ENCODE data around the gene FIGN. TPM values are rescaled to one million over a fixed set of nuclear protein-coding genes. Genes with fewer than 3 reads are reported as not detected.

The FIGN gene
- total RNA-seq, 1 experiment from 2014 or later, result not detected

DNA sequence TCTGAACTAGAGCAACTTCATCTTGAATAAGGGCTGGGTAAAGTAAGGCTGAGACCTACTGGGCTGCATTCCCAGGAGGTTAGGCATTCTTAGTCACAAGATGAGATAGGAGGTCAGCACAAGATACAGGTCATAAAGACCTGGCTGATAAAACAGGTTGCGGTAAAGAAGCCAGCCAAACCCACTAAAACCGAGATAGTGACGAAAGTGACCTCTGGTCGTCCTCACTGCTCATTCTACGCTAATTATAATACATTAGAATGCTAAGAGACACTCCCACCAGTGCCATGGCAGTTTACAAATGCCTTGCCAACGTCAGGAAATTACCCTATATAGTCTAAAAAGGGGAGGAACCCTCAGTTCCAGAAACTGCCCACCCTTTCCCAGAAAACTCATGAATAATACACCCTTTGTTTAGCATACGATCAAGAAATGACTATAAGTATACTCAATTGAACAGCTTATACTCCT lies 109.1 kb downstream of the FIGN start:
- Mint-ChIP-seq H3K4me3 (ENCODE audit: unreplicated experiment) (no peak overlapping the region), H3K36me3 (ENCODE audit: insufficient read depth, unreplicated experiment) (no peaks in the 10 kb centered on the region), H3K4me1 (ENCODE audit: low read depth, unreplicated experiment) (no peaks in the 10 kb centered on the region), H3K9me3 (ENCODE audit: unreplicated experiment) (no peaks in the 10 kb centered on the region), H3K27me3 (ENCODE audit: insufficient read depth, unreplicated experiment) (no peaks in the 10 kb centered on the region), H3K27ac (ENCODE audit: unreplicated experiment) (no peak overlapping the region)
- CTCF ChIA-PET, result no interaction called here
- POLR2A ChIA-PET, result no interaction called here
- Histone ChIP-seq H3K9me3 (no peaks in the 10 kb centered on the region), H3K27me3 (replicated peaks; ENCODE audit: control insufficient read depth, insufficient read depth, low read length) (no peaks in the 10 kb centered on the region), H3K4me1 (peaks cover 18% of the 10 kb centered on the region), H3K4me3 (ENCODE audit: low read depth, low read length) (no peak overlapping the region), H3K36me3 (ENCODE audit: control insufficient read depth, insufficient read depth, low read length) (no peaks in the 10 kb centered on the region)
- TF ChIP-seq CTCF (IDR thresholded peaks at IDR 0.05; ENCODE audit: insufficient read depth in 1 of 2, low read depth in 1 of 2, low read length in 1 of 2, severe bottlenecking in 1 of 2, unreplicated experiment in 1 of 2), result no peak
- BruUV-seq (replicated peaks), result no TSS peak
- peak; percentile 27 to 64 for DNase-seq
- intact Hi-C loops (cut with micrococcal nuclease; ENCODE audit: unreplicated experiment), result no loop called here

GRCh38 chr2:163626208-163626607 lies 109.6 kb downstream of the FIGN start:
- Mint-ChIP-seq H3K9me3 (ENCODE audit: unreplicated experiment) (no peaks in the 10 kb centered on the region), H3K27ac (ENCODE audit: unreplicated experiment) (no peak overlapping the region), H3K4me1 (ENCODE audit: low read depth, unreplicated experiment) (no peaks in the 10 kb centered on the region), H3K4me3 (ENCODE audit: unreplicated experiment) (no peak overlapping the region), H3K27me3 (ENCODE audit: insufficient read depth, unreplicated experiment) (no peaks in the 10 kb centered on the region), H3K36me3 (ENCODE audit: insufficient read depth, unreplicated experiment) (no peaks in the 10 kb centered on the region)
- no peak for DNase-seq
- H3K36me3 ChIP-seq (ENCODE audit: control insufficient read depth, insufficient read depth, low read length), result no peaks in the 10 kb centered on the region
- TF ChIP-seq CTCF (IDR thresholded peaks at IDR 0.05; ENCODE audit: insufficient read depth in 1 of 2, low read depth in 1 of 2, low read length in 1 of 2, severe bottlenecking in 1 of 2, unreplicated experiment in 1 of 2), result no peak
- CTCF ChIA-PET, result no interaction called here
- intact Hi-C loops (cut with micrococcal nuclease; ENCODE audit: unreplicated experiment), result no loop called here
- H3K9me3 ChIP-seq, result no peaks in the 10 kb centered on the region
- H3K27me3 ChIP-seq (replicated peaks; ENCODE audit: control insufficient read depth, insufficient read depth, low read length), result no peaks in the 10 kb centered on the region
- POLR2A ChIA-PET, result no interaction called here
- BruUV-seq (replicated peaks), result no TSS peak
- peaks cover 18% of the 10 kb centered on the region for H3K4me1 ChIP-seq
- no peak overlapping the region for H3K4me3 ChIP-seq (ENCODE audit: low read depth, low read length)

GRCh38 chr2:163625632-163626031 lies 110.2 kb downstream of the FIGN start:
- no peaks in the 10 kb centered on the region for H3K27me3 ChIP-seq (replicated peaks; ENCODE audit: control insufficient read depth, insufficient read depth, low read length)
- H3K4me3 ChIP-seq (ENCODE audit: low read depth, low read length), result no peak overlapping the region
- H3K4me1 ChIP-seq, result peaks cover 18% of the 10 kb centered on the region
- no peaks in the 10 kb centered on the region for H3K9me3 Mint-ChIP-seq (ENCODE audit: unreplicated experiment)
- no TSS peak for BruUV-seq (replicated peaks)
- no peaks in the 10 kb centered on the region for H3K27me3 Mint-ChIP-seq (ENCODE audit: insufficient read depth, unreplicated experiment)
- no peaks in the 10 kb centered on the region for H3K36me3 Mint-ChIP-seq (ENCODE audit: insufficient read depth, unreplicated experiment)
- no peaks in the 10 kb centered on the region for H3K36me3 ChIP-seq (ENCODE audit: control insufficient read depth, insufficient read depth, low read length)
- no peaks in the 10 kb centered on the region for H3K9me3 ChIP-seq
- intact Hi-C loops (cut with micrococcal nuclease; ENCODE audit: unreplicated experiment), result no loop called here
- ChIA-PET POLR2A (no interaction called here), CTCF (no interaction called here)
- H3K4me1 Mint-ChIP-seq (ENCODE audit: low read depth, unreplicated experiment), result no peaks in the 10 kb centered on the region
- TF ChIP-seq CTCF (IDR thresholded peaks at IDR 0.05; ENCODE audit: insufficient read depth in 1 of 2, low read depth in 1 of 2, low read length in 1 of 2, severe bottlenecking in 1 of 2, unreplicated experiment in 1 of 2), result no peak
- no peak overlapping the region for H3K27ac Mint-ChIP-seq (ENCODE audit: unreplicated experiment)
- no peak overlapping the region for H3K4me3 Mint-ChIP-seq (ENCODE audit: unreplicated experiment)
- no peak for DNase-seq
